Measurements from ENCODE around the gene NCKAP5.

NCKAP5 gene

DNA sequence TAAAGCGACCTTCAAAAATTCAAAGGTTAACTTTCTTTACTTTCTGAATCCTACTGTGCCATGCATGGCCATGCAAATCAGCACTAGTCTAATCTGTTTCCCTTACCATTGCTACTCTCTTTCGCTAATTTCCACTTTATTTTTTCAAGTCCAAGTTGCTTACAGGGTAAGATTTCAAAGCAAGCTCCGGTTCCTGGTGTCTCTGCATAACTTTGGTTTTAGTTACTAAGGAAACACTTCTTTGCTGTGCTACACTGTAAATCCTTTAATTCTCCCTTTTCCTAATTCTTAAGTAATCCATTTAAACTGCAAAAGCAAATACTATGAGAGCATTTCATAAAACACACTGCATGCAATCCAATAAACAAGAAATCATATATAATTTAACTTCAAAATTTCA is 514.7 kb downstream of the NCKAP5 start:
- DNase-seq (ENCODE audit: low read depth in 1 of 2, low spot score in 1 of 2), result no peak
- H3K27me3 ChIP-seq (ENCODE audit: insufficient read depth, poor library complexity, severe bottlenecking), result no peaks in the 10 kb centered on the region
- no peak overlapping the region for H3K27ac ChIP-seq (replicated peaks)

GRCh38 chr2:133045787-133046186 is 522.5 kb downstream of the NCKAP5 start:
- no peak for TF ChIP-seq SPI1 (IDR thresholded peaks at IDR 0.05; ENCODE audit: borderline replicate concordance, low read depth)
- TF ChIP-seq, protein P1, sequence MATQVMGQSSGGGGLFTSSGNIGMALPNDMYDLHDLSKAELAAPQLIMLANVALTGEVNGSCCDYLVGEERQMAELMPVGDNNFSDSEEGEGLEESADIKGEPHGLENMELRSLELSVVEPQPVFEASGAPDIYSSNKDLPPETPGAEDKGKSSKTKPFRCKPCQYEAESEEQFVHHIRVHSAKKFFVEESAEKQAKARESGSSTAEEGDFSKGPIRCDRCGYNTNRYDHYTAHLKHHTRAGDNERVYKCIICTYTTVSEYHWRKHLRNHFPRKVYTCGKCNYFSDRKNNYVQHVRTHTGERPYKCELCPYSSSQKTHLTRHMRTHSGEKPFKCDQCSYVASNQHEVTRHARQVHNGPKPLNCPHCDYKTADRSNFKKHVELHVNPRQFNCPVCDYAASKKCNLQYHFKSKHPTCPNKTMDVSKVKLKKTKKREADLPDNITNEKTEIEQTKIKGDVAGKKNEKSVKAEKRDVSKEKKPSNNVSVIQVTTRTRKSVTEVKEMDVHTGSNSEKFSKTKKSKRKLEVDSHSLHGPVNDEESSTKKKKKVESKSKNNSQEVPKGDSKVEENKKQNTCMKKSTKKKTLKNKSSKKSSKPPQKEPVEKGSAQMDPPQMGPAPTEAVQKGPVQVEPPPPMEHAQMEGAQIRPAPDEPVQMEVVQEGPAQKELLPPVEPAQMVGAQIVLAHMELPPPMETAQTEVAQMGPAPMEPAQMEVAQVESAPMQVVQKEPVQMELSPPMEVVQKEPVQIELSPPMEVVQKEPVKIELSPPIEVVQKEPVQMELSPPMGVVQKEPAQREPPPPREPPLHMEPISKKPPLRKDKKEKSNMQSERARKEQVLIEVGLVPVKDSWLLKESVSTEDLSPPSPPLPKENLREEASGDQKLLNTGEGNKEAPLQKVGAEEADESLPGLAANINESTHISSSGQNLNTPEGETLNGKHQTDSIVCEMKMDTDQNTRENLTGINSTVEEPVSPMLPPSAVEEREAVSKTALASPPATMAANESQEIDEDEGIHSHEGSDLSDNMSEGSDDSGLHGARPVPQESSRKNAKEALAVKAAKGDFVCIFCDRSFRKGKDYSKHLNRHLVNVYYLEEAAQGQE (IDR thresholded peaks at IDR 0.05; ENCODE audit: insufficient replicate concordance, low read depth), result no peak
- no peak for TF ChIP-seq GABPA (IDR thresholded peaks at IDR 0.05; ENCODE audit: low read depth)
- TF ChIP-seq, protein P2, sequence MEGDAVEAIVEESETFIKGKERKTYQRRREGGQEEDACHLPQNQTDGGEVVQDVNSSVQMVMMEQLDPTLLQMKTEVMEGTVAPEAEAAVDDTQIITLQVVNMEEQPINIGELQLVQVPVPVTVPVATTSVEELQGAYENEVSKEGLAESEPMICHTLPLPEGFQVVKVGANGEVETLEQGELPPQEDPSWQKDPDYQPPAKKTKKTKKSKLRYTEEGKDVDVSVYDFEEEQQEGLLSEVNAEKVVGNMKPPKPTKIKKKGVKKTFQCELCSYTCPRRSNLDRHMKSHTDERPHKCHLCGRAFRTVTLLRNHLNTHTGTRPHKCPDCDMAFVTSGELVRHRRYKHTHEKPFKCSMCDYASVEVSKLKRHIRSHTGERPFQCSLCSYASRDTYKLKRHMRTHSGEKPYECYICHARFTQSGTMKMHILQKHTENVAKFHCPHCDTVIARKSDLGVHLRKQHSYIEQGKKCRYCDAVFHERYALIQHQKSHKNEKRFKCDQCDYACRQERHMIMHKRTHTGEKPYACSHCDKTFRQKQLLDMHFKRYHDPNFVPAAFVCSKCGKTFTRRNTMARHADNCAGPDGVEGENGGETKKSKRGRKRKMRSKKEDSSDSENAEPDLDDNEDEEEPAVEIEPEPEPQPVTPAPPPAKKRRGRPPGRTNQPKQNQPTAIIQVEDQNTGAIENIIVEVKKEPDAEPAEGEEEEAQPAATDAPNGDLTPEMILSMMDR (IDR thresholded peaks at IDR 0.05; ENCODE audit: insufficient read depth, low read length), result no peak
- Histone ChIP-seq H3K4me3 (replicated peaks; ENCODE audit: insufficient read depth, low read length) (no peak overlapping the region), H3K27me3 (ENCODE audit: insufficient read depth, poor library complexity, severe bottlenecking) (no peaks in the 10 kb centered on the region), H3K27ac (replicated peaks) (no peak overlapping the region)
- no peak for DNase-seq (ENCODE audit: low read depth in 1 of 2, low spot score in 1 of 2)

More for the DNA sequence above, 514.7 kb downstream of the NCKAP5 start:
- H3K4me3 ChIP-seq (replicated peaks; ENCODE audit: insufficient read depth, low read length), result no peak overlapping the region
- TF ChIP-seq, protein P1 (IDR thresholded peaks at IDR 0.05; ENCODE audit: insufficient replicate concordance, low read depth), result no peak
- no peak for TF ChIP-seq SPI1 (IDR thresholded peaks at IDR 0.05; ENCODE audit: borderline replicate concordance, low read depth)
- TF ChIP-seq, protein P2 (IDR thresholded peaks at IDR 0.05; ENCODE audit: insufficient read depth, low read length), result no peak

GRCh38 chr2:133044556-133044955 is 523.7 kb downstream of the NCKAP5 start:
- H3K27ac ChIP-seq (replicated peaks), result no peak overlapping the region
- no peak for DNase-seq (ENCODE audit: low read depth in 1 of 2, low spot score in 1 of 2)
- TF ChIP-seq GABPA (IDR thresholded peaks at IDR 0.05; ENCODE audit: low read depth) (no peak), SPI1 (IDR thresholded peaks at IDR 0.05; ENCODE audit: borderline replicate concordance, low read depth) (no peak), POLR2AphosphoS5 (IDR thresholded peaks at IDR 0.05; ENCODE audit: low read depth) (no peak)
- TF ChIP-seq, protein P2 (IDR thresholded peaks at IDR 0.05; ENCODE audit: insufficient read depth, low read length), result no peak
- TF ChIP-seq, protein P1 (IDR thresholded peaks at IDR 0.05; ENCODE audit: insufficient replicate concordance, low read depth), result no peak
- no peaks in the 10 kb centered on the region for H3K27me3 ChIP-seq (ENCODE audit: insufficient read depth, poor library complexity, severe bottlenecking)
- no peak overlapping the region for H3K4me3 ChIP-seq (replicated peaks; ENCODE audit: insufficient read depth, low read length)

Data from HL-60 (cell line).